Muscle layer of colon (tissue), 2 donors: ENCODE data around the gene ICE1.
"Not testable (repeated sequence)": the region's sequence is repeated elsewhere in the genome, so short reads cannot be mapped to it uniquely, and the experiment has no call there.

ENCODE experiments used
- H3K27ac ChIP-seq: one replicate; pipeline ENCODE4 v1.7.0; 2013; ENCODE audit warnings: low read depth, mild to moderate bottlenecking, low read length, moderate library complexity
- H3K27me3 ChIP-seq, 2 donors: one replicate each; pipeline ENCODE4 v1.7.0; 2013; ENCODE audit warnings: low read length in 2 of 2, mild to moderate bottlenecking in 2 of 2; ENCODE audit not compliant: insufficient read depth in 2 of 2, control insufficient read depth in 1 of 2
- H3K36me3 ChIP-seq: one replicate; pipeline ENCODE4 v1.7.0; 2013; ENCODE audit warnings: mild to moderate bottlenecking, low read length; ENCODE audit not compliant: insufficient read depth
- H3K4me1 ChIP-seq: one replicate; pipeline ENCODE4 v1.7.0; 2013; ENCODE audit warnings: mild to moderate bottlenecking, low read length; ENCODE audit not compliant: insufficient read depth
- H3K4me3 ChIP-seq, 2 donors: one replicate each; pipeline ENCODE4 v1.7.0; 2013; ENCODE audit warnings: low read length in 2 of 2, low read depth in 1 of 2, mild to moderate bottlenecking in 1 of 2, moderate library complexity in 1 of 2
- H3K9ac ChIP-seq: one replicate; pipeline ENCODE4 v1.7.0; 2013; ENCODE audit warnings: low read length
- H3K9me3 ChIP-seq: one replicate; pipeline ENCODE4 v1.7.0; 2013; ENCODE audit warnings: mild to moderate bottlenecking, low read length
- donor health status: abdominal sarcoma.
- donor health status: Adenocarcinoma of cecum.

ICE1 gene

DNA sequence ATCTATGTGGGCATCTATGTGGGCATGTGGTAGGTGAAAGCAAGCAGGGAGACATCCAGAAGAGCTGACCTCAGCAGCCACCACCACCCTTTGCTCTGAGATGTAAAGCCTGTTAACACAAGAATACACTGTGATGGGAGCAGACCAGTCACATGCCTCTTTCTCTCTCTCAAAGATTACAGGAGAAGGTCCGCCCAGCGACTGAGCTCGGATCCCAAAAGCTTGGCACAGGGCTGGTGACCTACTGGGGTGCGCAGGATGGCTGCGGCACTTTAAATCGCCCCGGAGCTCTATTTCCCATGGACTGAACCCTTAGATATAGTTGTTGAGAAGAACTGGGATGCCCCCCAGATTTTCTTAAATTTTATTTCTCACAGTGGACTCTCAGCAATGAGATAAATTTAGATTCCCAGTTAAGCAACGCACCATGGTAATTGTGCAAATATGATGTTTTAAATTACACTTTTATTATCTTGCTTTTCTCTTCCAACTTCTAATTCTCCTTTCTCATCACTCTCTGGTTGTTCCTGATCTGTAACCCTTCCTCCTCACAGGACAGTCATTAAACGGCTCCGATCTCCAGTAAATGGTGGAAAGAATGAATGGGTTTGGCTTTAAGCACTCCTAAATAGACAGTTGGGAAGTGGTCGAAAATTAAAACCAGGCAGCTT, 37.7 kb upstream of the ICE1 start:
- H3K9me3 ChIP-seq = no peaks in the 10 kb centered on the region
- H3K27me3 ChIP-seq = no peaks in the 10 kb centered on the region
- no peak overlapping the region for H3K4me3 ChIP-seq
- H3K36me3 ChIP-seq = no peaks in the 10 kb centered on the region
- H3K9ac ChIP-seq = no peak overlapping the region
- H3K27ac ChIP-seq = no peak overlapping the region
- H3K4me1 ChIP-seq = no peaks in the 10 kb centered on the region

DNA sequence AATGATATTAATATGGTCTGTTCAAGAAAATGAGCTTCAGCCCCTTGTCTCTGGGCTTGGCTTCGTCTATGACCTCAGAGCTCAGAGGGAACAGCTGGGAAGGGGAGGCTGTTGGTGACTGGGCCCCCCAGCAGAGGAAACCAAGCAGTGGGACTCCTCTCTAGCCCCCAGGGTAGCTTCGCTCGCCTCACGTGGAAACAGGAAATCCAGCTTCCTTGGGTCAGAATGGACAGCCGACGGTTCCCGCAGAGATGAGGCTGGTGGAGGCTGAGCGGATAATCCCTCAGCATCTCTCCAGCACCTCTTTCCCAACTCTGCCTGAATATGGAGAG, 37.2 kb upstream of the ICE1 start:
- Histone ChIP-seq H3K4me3 (no peak overlapping the region), H3K4me1 (no peaks in the 10 kb centered on the region), H3K27ac (no peak overlapping the region), H3K27me3 (no peaks in the 10 kb centered on the region), H3K9ac (no peak overlapping the region), H3K9me3 (no peaks in the 10 kb centered on the region), H3K36me3 (no peaks in the 10 kb centered on the region)

DNA sequence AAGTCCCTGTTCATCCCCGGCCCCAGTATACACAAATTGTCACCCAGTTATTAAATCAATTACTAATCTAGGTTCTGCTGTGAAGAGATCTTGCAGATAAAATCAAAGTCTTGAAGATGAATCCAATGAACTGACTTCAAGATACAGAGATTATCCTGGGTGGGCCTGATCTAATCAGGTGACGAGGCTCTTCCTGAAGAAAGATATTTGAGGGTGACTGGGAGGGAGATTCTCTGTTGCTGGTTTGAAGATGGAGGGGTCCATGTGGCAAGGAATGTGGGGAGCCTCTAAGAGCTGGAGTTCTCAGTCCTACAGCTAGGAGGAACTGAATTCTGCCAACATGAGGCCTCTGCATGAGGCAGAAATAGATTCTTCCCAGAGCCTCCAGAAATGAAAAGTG, 36.1 kb upstream of the ICE1 start:
- H3K9me3 ChIP-seq = no peaks in the 10 kb centered on the region
- H3K4me3 ChIP-seq = no peak overlapping the region
- no peak overlapping the region for H3K27ac ChIP-seq
- no peaks in the 10 kb centered on the region for H3K4me1 ChIP-seq
- no peak overlapping the region for H3K9ac ChIP-seq
- H3K27me3 ChIP-seq = no peaks in the 10 kb centered on the region
- no peaks in the 10 kb centered on the region for H3K36me3 ChIP-seq

DNA sequence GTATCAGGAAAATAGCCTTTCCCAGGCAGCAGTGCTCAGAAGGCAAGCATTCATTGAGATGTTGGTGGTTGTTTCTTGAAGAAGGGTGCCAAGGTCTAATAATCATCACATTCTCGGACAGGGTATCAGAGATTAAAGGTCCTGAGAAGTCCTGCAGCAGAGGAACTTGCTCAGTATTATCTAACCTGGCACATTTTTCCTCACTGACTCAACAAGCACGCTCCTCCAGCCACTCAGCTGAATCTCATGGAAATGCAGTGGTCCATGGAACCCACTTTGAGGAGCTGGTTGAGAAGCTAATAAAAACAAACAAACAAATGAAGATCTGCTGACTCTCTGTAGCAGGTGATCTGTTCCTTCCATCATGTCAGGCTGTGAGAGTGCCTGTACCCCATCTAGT, 35.3 kb upstream of the ICE1 start:
- H3K4me1 ChIP-seq = no peaks in the 10 kb centered on the region
- no peak overlapping the region for H3K9ac ChIP-seq
- H3K27ac ChIP-seq = no peak overlapping the region
- no peaks in the 10 kb centered on the region for H3K36me3 ChIP-seq
- no peaks in the 10 kb centered on the region for H3K9me3 ChIP-seq
- H3K4me3 ChIP-seq = no peak overlapping the region
- H3K27me3 ChIP-seq = no peaks in the 10 kb centered on the region

DNA sequence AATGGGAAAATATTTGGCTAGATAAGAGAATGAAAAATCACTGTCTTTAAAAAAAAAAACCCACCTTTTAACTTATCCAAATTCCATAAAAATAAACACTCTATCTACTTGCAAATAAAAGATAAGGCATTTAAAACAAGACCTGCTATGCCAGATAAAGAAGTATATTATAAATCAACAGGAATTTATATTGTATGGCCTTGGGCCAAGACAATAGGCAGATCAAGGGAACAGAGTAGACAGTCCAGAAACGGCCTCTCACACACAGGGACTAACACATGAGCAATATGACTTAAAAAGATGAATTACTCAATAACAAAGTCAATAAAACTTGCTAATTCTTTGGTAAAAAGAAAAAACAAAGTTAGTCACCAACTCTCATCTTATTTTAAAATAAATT, 34.7 kb upstream of the ICE1 start:
- no peaks in the 10 kb centered on the region for H3K4me1 ChIP-seq
- no peak overlapping the region for H3K9ac ChIP-seq
- no peaks in the 10 kb centered on the region for H3K27me3 ChIP-seq
- H3K4me3 ChIP-seq = no peak overlapping the region
- H3K9me3 ChIP-seq = no peaks in the 10 kb centered on the region
- no peak overlapping the region for H3K27ac ChIP-seq
- no peaks in the 10 kb centered on the region for H3K36me3 ChIP-seq

DNA sequence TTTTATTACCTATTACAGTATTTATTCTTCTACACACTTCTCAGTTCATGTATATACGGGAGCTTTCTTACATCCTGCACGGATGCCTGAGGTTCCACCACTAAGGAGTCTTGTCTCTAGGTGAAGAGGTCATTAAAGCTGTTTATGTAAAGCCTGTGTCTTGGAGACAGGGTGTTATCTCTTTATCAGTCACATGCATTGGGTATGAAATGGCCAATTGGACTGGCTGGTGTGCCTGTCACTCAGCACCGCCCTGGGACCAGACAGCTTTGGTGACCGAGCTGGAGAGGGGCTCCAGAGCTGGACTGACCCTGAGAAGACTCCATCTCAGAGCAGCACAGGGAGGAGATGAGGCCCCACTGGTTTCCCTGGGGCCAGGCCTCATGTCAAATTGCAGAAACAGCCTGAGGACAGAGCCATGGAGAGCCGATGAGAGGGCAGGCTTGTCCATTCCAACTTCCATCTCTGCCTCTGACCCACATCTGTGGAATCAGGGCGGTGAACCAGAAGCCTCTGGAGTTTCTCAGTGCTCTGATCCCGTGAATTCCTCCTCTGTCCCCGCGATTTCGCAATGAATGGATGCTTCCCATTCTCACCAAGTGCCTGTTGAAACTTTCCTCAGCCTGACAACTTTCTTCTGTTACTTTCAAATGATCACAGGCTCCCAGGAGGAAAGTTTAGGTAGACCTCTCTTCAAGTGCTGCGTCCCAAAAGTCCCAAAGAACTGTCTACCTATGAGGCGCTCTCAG, 32.2 kb upstream of the ICE1 start:
- H3K36me3 ChIP-seq, H3K4me1 ChIP-seq, H3K9ac ChIP-seq, H3K27ac ChIP-seq, H3K9me3 ChIP-seq, H3K4me3 ChIP-seq, H3K27me3 ChIP-seq: not testable (repeated sequence)

DNA sequence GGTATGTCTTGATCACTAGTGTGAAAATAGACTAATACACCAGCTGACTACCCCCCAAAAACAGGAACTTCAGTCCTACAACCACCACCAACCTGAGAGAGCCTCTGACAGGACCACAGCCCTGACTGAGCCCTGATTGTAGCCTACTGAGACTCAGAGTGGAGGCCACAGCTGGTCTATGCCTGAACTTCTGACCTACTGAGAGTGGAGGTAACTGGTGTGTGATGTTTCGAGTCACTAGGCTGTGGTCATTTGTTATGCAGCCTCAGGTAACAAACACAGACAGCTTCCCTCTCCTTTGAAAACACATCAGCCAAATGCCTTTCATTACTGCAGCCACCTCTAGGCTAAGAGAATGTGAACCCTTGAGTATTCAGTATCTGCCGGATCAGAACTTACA, 30.0 kb upstream of the ICE1 start:
- not testable (repeated sequence) for H3K27me3 ChIP-seq, H3K4me1 ChIP-seq

DNA sequence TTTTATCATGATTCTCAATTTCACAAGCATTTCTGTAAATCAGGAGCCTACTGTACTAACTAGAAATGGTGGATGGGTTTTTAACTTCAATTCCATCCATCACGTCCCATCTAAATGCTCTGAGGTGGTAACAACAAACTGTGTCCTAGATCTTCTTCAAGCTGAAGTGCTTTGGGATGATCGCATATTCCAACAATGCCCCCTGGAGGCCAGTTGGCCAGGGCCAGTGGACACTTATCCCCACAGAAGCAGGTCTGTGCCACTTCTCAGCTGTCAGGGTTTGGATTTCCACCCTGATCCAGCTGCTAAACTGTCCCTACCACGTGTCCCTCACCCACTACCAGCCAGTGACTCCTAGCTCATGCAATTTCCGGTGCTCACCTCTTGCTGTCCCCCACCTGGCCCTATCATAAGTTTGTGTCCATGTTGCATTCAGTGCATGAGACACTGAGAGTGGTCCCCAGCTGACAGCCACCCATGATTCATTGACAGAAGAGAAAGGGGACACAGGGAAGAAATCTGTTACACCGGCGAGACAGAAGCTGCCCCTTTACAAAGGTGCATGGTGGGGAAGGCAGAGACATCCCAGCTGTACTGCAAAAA, 28.0 kb upstream of the ICE1 start:
- H3K27me3 ChIP-seq, H3K9me3 ChIP-seq, H3K4me3 ChIP-seq, H3K27ac ChIP-seq, H3K36me3 ChIP-seq, H3K9ac ChIP-seq, H3K4me1 ChIP-seq: not testable (repeated sequence)

More for the DNA sequence above, 30.0 kb upstream of the ICE1 start:
- not testable (repeated sequence) for H3K9ac ChIP-seq, H3K9me3 ChIP-seq, H3K36me3 ChIP-seq, H3K27ac ChIP-seq, H3K4me3 ChIP-seq

DNA sequence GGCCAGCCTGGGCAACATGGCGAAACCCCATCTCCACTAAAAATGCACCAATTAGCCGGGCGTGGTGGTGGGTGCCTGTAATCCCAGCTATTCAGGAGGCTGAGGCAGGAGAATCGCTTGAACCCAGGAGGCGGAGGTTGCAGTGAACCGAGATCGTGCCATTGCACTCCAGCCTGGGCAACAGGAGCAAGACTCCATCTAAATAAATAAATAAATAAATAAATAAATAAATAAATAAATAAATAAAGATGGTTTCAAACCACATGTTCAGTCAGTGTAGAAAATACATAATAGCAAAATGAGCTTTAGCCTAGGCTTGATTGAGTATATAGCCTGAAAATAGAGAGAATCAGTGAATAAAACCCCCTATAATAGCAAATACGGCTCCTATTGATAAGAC, 27.4 kb upstream of the ICE1 start:
- not testable (repeated sequence) for H3K4me1 ChIP-seq, H3K4me3 ChIP-seq

DNA sequence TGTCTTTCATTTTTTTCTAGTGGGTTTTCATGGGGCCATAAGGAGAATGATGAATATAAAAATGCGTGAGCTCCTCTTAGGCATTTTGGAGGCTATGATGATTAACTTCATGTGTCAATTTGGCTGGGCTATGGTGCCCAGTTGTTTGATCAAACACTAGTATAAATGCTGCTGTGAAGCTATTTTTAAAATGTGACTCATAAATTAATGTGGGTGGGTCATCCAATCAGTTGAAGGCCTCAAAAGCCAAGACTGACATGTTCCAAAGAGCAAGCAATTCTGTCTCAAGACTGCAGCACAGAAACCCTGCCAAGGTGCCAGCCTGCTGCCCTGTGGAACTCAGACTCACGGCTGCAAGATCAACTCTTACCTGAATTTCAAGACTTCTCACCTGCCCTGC, 24.4 kb upstream of the ICE1 start:
- no peaks in the 10 kb centered on the region for H3K27me3 ChIP-seq
- H3K4me3 ChIP-seq = no peak overlapping the region
- no peaks in the 10 kb centered on the region for H3K36me3 ChIP-seq
- no peaks in the 10 kb centered on the region for H3K4me1 ChIP-seq
- H3K27ac ChIP-seq = no peak overlapping the region
- no peak overlapping the region for H3K9ac ChIP-seq
- no peaks in the 10 kb centered on the region for H3K9me3 ChIP-seq

More for the DNA sequence above, 27.4 kb upstream of the ICE1 start:
- H3K9ac ChIP-seq, H3K9me3 ChIP-seq, H3K36me3 ChIP-seq, H3K27me3 ChIP-seq, H3K27ac ChIP-seq: not testable (repeated sequence)

DNA sequence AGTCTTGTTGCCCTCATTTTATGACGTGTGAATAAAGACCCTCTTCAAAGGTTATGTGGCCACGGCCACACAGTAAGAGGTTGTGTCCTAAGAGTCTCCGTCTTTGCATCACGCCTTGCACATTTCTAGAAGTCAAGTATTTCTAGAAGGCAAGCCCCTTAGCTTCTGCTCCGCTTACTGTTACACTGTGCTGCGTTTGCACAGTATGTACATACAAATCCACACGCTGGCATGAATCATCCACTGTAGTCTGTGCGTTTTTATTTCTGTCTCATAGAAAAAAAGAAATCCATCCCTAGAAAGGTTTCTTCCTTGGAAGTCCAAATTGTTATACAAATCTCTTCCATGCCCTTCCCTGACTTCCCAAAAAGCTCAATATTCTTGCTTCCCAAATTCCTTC, 21.4 kb upstream of the ICE1 start:
- Histone ChIP-seq H3K9ac (no peak overlapping the region), H3K9me3 (no peaks in the 10 kb centered on the region), H3K4me3 (no peak overlapping the region), H3K4me1 (no peaks in the 10 kb centered on the region), H3K27ac (no peak overlapping the region), H3K27me3 (no peaks in the 10 kb centered on the region), H3K36me3 (no peaks in the 10 kb centered on the region)

DNA sequence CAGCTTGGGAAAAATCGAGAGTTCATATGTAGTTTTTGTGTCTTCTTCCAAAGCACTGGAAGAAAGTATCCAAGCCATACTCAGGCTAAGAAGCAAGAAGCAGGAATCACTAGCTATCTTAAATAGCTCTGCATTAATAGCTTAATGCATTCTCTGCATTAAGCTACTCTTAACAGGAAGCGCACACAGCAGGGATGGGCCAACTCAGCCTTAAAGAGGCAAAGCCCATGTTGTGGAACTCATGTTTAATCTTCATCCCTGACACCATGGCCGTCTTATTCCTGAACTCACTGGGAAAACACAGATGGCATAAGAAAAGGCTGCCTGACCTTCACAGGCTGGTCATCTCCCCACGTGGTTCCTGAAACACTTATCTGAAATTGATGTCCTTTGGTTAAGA, 18.7 kb upstream of the ICE1 start:
- Histone ChIP-seq H3K36me3 (no peaks in the 10 kb centered on the region), H3K4me3 (no peak overlapping the region), H3K27ac (no peak overlapping the region), H3K9me3 (no peaks in the 10 kb centered on the region), H3K27me3 (no peaks in the 10 kb centered on the region), H3K9ac (no peak overlapping the region), H3K4me1 (no peaks in the 10 kb centered on the region)
